ENCODE data around the gene RBMS1.

DNA sequence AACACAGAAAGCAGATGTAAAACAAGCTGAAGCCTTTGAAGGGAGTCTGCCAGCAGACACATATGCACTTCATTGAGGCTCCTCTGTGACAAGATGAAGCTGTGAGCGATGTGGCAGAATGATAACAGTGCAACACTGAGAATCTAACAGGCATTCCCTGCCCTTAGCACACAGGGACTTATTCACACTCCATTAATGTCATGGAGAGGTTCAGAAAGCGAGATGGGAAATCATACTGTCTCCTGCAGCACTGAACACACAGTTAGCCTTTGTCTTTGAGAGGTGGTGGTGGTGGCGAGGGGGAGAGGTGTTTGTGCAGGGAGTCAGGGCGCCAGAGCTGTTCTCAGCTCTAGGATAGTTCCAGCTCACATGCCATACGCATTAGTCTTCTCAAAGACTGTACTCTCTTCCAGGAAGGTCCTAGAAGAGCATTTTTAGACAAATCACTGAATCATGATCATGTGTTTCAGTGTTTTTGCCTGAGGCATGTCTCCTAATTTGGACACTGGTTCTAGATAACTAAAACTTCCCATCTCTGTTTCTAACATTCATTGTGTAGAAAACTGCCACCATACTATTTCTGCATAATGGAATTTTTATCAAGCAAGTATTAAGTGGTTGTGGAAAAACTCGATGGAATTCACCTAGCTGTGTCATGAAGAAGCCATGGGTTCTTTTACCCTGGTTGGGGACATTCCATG is 200.1 kb downstream of the RBMS1 start:
- TF ChIP-seq, protein P1, sequence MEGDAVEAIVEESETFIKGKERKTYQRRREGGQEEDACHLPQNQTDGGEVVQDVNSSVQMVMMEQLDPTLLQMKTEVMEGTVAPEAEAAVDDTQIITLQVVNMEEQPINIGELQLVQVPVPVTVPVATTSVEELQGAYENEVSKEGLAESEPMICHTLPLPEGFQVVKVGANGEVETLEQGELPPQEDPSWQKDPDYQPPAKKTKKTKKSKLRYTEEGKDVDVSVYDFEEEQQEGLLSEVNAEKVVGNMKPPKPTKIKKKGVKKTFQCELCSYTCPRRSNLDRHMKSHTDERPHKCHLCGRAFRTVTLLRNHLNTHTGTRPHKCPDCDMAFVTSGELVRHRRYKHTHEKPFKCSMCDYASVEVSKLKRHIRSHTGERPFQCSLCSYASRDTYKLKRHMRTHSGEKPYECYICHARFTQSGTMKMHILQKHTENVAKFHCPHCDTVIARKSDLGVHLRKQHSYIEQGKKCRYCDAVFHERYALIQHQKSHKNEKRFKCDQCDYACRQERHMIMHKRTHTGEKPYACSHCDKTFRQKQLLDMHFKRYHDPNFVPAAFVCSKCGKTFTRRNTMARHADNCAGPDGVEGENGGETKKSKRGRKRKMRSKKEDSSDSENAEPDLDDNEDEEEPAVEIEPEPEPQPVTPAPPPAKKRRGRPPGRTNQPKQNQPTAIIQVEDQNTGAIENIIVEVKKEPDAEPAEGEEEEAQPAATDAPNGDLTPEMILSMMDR (conservative IDR thresholded peaks at IDR 0.05 in 1 of 2, IDR thresholded peaks at IDR 0.05 in 1 of 2; ENCODE audit: extremely low read depth in 1 of 2, insufficient read depth in 1 of 2, low read depth in 1 of 2, low read length in 2 of 2) = no peak
- TF ChIP-seq EZH2 (IDR thresholded peaks at IDR 0.05; ENCODE audit: borderline replicate concordance, low read length) = no peak
